HepG2 (cell line): ENCODE data around the gene CHST12. TPM values are rescaled to one million over a fixed set of nuclear protein-coding genes. Genes with fewer than 3 reads are reported as not detected.
A peak's percentile ranks its signal among the peaks of the same experiment; 100 is the strongest.

ENCODE experiments used
- CEBPG ChIP-seq: IDR thresholded peaks from 2 replicates; pipeline ENCODE4 v1.6.1; 2016
- CHD4 ChIP-seq: fragments of 200-600 bp; sonication (generic); IDR thresholded peaks from 2 replicates; pipeline ENCODE4 v1.7.0; 2017; ENCODE audit warnings: mild to moderate bottlenecking, low read length, borderline replicate concordance
- EZH2 ChIP-seq: conservative IDR thresholded peaks from 2 replicates; pipeline ENCODE4 v1.6.1; 2012; ENCODE audit warnings: mild to moderate bottlenecking, low read depth, low read length, moderate library complexity
- GTF2F1 ChIP-seq: fragments of 150-350 bp; IDR thresholded peaks from 2 replicates; pipeline ENCODE4 v1.6.1; 2014; ENCODE audit warnings: low read length
- HINFP ChIP-seq: sonication (generic); formaldehyde crosslinking; IDR thresholded peaks from 2 replicates; pipeline ENCODE4 v1.4.0; 2020; ENCODE audit warnings: low read depth, mild to moderate bottlenecking, missing genetic modification reagents
- HOXA7 ChIP-seq: sonication (generic); formaldehyde crosslinking; IDR thresholded peaks from 2 replicates; pipeline ENCODE4 v1.8.1; 2022; ENCODE audit warnings: mild to moderate bottlenecking, missing genetic modification reagents, moderate library complexity
- PREB ChIP-seq: sonication (generic); formaldehyde crosslinking; IDR thresholded peaks from 2 replicates; pipeline ENCODE4 v1.4.0; 2020; ENCODE audit warnings: missing genetic modification reagents
- SAFB2 ChIP-seq: sonication (generic); formaldehyde crosslinking; IDR thresholded peaks from 2 replicates; pipeline ENCODE4 v1.5.1; 2020; ENCODE audit warnings: missing genetic modification reagents, low read depth, mild to moderate bottlenecking, borderline replicate concordance
- STAT6 ChIP-seq: sonication (generic); formaldehyde crosslinking; IDR thresholded peaks from 2 replicates; pipeline ENCODE4 v1.4.0; 2020; ENCODE audit warnings: missing genetic modification reagents, mild to moderate bottlenecking, borderline replicate concordance
- TIGD3 ChIP-seq: sonication (generic); formaldehyde crosslinking; IDR thresholded peaks from 2 replicates; pipeline ENCODE4 v1.5.1; 2020; ENCODE audit warnings: mild to moderate bottlenecking, missing genetic modification reagents, borderline replicate concordance
- ZBTB26 ChIP-seq: IDR thresholded peaks from 2 replicates; pipeline ENCODE4 v1.6.1; 2016; ENCODE audit warnings: missing compliant biosample characterization, missing genetic modification reagents, borderline replicate concordance
- ZBTB34 ChIP-seq: sonication (generic); formaldehyde crosslinking; IDR thresholded peaks from 2 replicates; pipeline ENCODE4 v1.8.0; 2022; ENCODE audit warnings: mild to moderate bottlenecking, missing genetic modification reagents
- ZBTB7A ChIP-seq: sonication (generic); formaldehyde crosslinking; IDR thresholded peaks from 2 replicates; pipeline ENCODE4 v1.8.0; 2022; ENCODE audit warnings: mild to moderate bottlenecking, missing genetic modification reagents
- ZMYM4 ChIP-seq: sonication (generic); formaldehyde crosslinking; IDR thresholded peaks from 2 replicates; pipeline ENCODE4 v1.8.1; 2023; ENCODE audit warnings: mild to moderate bottlenecking, missing genetic modification reagents
- ZNF12 ChIP-seq: sonication (generic); formaldehyde crosslinking; IDR thresholded peaks from 2 replicates; pipeline ENCODE4 v1.5.0; 2020; ENCODE audit warnings: missing genetic modification reagents
- ZNF18 ChIP-seq: sonication (generic); formaldehyde crosslinking; IDR thresholded peaks from 2 replicates; pipeline ENCODE4 v1.8.0; 2022; ENCODE audit warnings: mild to moderate bottlenecking, missing genetic modification reagents; ENCODE audit not compliant: insufficient replicate concordance
- ZNF3 ChIP-seq: IDR thresholded peaks from 2 replicates; pipeline ENCODE4 v1.7.0; 2017; ENCODE audit warnings: inconsistent platforms
- ZNF678 ChIP-seq: sonication (generic); formaldehyde crosslinking; IDR thresholded peaks from 2 replicates; pipeline ENCODE4 v1.4.0; 2020; ENCODE audit warnings: mild to moderate bottlenecking, missing genetic modification reagents
- polyA plus RNA-seq, 8 experiments: library from polyadenylated mRNA; depleted of rRNA in 3 of 8; stranded (reverse) in 7 of 8; unstranded in 1 of 8; fragments of >200 nt; fragmentation: Illumina TruSeq in 4 of 8; extraction: Trizol in 4 of 8; gene quantifications; 2 replicates each; pipeline versions ENCODE4 v1.2.1 to v1.2.3, GENCODE V29; 2011 to 2016; ENCODE audit warnings: low read depth in 4 of 8, missing spikeins in 1 of 8, mixed read lengths in 1 of 8; ENCODE audit not compliant: insufficient read depth in 1 of 8
- total RNA-seq, 5 experiments: library from RNA; depleted of rRNA; stranded (reverse); fragments of >200 nt; fragmentation: Illumina TruSeq; extraction: Trizol; gene quantifications; 2 replicates each; pipeline ENCODE4 v1.2.3, GENCODE V29; 2016; ENCODE audit warnings: low read depth in 1 of 5

The CHST12 gene
- total and polyA plus RNA-seq, 2 of the 13 experiments (the other 11 are each of a cell fraction or from before 2014, with no cell fraction given): 6.4 to 15.8 TPM

GRCh38 chr7:2354186-2354938 lies 49.0 kb upstream of the CHST12 start, which contains the start of gene EIF3B (continued):
- TF ChIP-seq STAT6 (CRISPR knock-in tag) (no peak), ZNF18 (CRISPR knock-in tag) (peak; percentile 87), PREB (no peak), TIGD3 (CRISPR knock-in tag) (no peak), CHD4 (no peak), HOXA7 (no peak), SAFB2 (CRISPR knock-in tag) (no peak; the same call in 1 of the 2 replicates), ZNF678 (CRISPR knock-in tag) (no peak), ZNF12 (CRISPR knock-in tag) (0 out of 2 replicates have a peak, but pooled peaks have one; percentile 35), ZNF3 (CRISPR knock-in tag) (no peak), EZH2 (no peak), ZBTB34 (CRISPR knock-in tag) (no peak), ZMYM4 (peak; percentile 29; the same call in 1 of the 2 replicates), CEBPG (no peak), HINFP (CRISPR knock-in tag) (no peak; the same call in 1 of the 2 replicates), ZBTB7A (CRISPR knock-in tag) (no peak), GTF2F1 (no peak), ZBTB26 (CRISPR knock-in tag) (no peak; the same call in 1 of the 2 replicates)
